Measurements from ENCODE around the gene ASIP.
"Not testable (repeated sequence)": the region's sequence is repeated elsewhere in the genome, so short reads cannot be mapped to it uniquely, and the experiment has no call there.

The ASIP gene

GRCh38 chr20:34249291-34249690 lies 8.1 kb downstream of the ASIP start:
- no peak for DNase-seq (ENCODE audit: low read depth, low spot score)
- H3K27ac ChIP-seq = no peak overlapping the region
- TF ChIP-seq POLR2AphosphoS5 (IDR thresholded peaks at IDR 0.05; ENCODE audit: borderline replicate concordance, low read depth, low read length) (no peak), EZH2 (IDR thresholded peaks at IDR 0.05) (no peak)
- H3K4me3 ChIP-seq = no peak overlapping the region
- H3K9ac ChIP-seq (ENCODE audit: insufficient read length) = no peak overlapping the region
- H3K36me3 ChIP-seq (ENCODE audit: insufficient read depth, low read length) = no peaks in the 10 kb centered on the region
- H3K9me3 ChIP-seq (ENCODE audit: low read depth, low read length) = no peaks in the 10 kb centered on the region

GRCh38 chr20:34250005-34250404 lies 8.8 kb downstream of the ASIP start:
- H3K9ac ChIP-seq (ENCODE audit: insufficient read length) = no peak overlapping the region
- no peak for TF ChIP-seq POLR2AphosphoS5 (IDR thresholded peaks at IDR 0.05; ENCODE audit: borderline replicate concordance, low read depth, low read length)
- TF ChIP-seq FOXP2 (optimal IDR thresholded peaks at IDR 0.05; ENCODE audit: control extremely low read depth, extremely low read length, insufficient read depth) = no peak
- TF ChIP-seq EZH2 (IDR thresholded peaks at IDR 0.05) = no peak
- no peak overlapping the region for H3K27ac ChIP-seq
- H3K9me3 ChIP-seq (ENCODE audit: low read depth, low read length) = no peaks in the 10 kb centered on the region
- H3K36me3 ChIP-seq (ENCODE audit: insufficient read depth, low read length) = no peaks in the 10 kb centered on the region
- DNase-seq (ENCODE audit: low read depth, low spot score) = no peak
- no peak overlapping the region for H3K4me3 ChIP-seq

GRCh38 chr20:34251619-34252018 lies 10.4 kb downstream of the ASIP start:
- H3K9me3 ChIP-seq (ENCODE audit: low read depth, low read length) = no peaks in the 10 kb centered on the region

GRCh38 chr20:34252431-34253086 lies 11.3 kb downstream of the ASIP start:
- H3K9ac ChIP-seq (ENCODE audit: insufficient read length); H3K27ac ChIP-seq; DNase-seq (ENCODE audit: low read depth, low spot score): not testable (repeated sequence)

More at GRCh38 chr20:34251619-34252018, 10.4 kb downstream of the ASIP start:
- no peak for DNase-seq (ENCODE audit: low read depth, low spot score)
- no peaks in the 10 kb centered on the region for H3K36me3 ChIP-seq (ENCODE audit: insufficient read depth, low read length)
- TF ChIP-seq EZH2 (IDR thresholded peaks at IDR 0.05) = no peak
- no peak for TF ChIP-seq POLR2AphosphoS5 (IDR thresholded peaks at IDR 0.05; ENCODE audit: borderline replicate concordance, low read depth, low read length)
- TF ChIP-seq FOXP2 (optimal IDR thresholded peaks at IDR 0.05; ENCODE audit: control extremely low read depth, extremely low read length, insufficient read depth) = no peak
- no peak overlapping the region for H3K9ac ChIP-seq (ENCODE audit: insufficient read length)
- H3K27ac ChIP-seq = no peak overlapping the region
- H3K4me3 ChIP-seq = no peak overlapping the region

GRCh38 chr20:34254979-34255378 lies 13.8 kb downstream of the ASIP start:
- TF ChIP-seq FOXP2 (optimal IDR thresholded peaks at IDR 0.05; ENCODE audit: control extremely low read depth, extremely low read length, insufficient read depth) = no peak
- TF ChIP-seq EZH2 (IDR thresholded peaks at IDR 0.05) = no peak
- Histone ChIP-seq H3K4me3 (no peak overlapping the region), H3K9ac (ENCODE audit: insufficient read length) (no peak overlapping the region), H3K27ac (no peak overlapping the region), H3K9me3 (ENCODE audit: low read depth, low read length) (no peaks in the 10 kb centered on the region), H3K36me3 (ENCODE audit: insufficient read depth, low read length) (no peaks in the 10 kb centered on the region)
- DNase-seq (ENCODE audit: low read depth, low spot score) = no peak

More at GRCh38 chr20:34252431-34253086, 11.3 kb downstream of the ASIP start:
- H3K4me3 ChIP-seq; H3K9me3 ChIP-seq (ENCODE audit: low read depth, low read length); H3K36me3 ChIP-seq (ENCODE audit: insufficient read depth, low read length): not testable (repeated sequence)

- no peak for DNase-seq (ENCODE audit: low read depth, low spot score)
- no peak overlapping the region for H3K9ac ChIP-seq (ENCODE audit: insufficient read length)
- no peaks in the 10 kb centered on the region for H3K36me3 ChIP-seq (ENCODE audit: insufficient read depth, low read length)
- H3K4me3 ChIP-seq = no peak overlapping the region
- H3K9me3 ChIP-seq (ENCODE audit: low read depth, low read length) = no peaks in the 10 kb centered on the region
- no peak for TF ChIP-seq EZH2 (IDR thresholded peaks at IDR 0.05)
- no peak for TF ChIP-seq FOXP2 (optimal IDR thresholded peaks at IDR 0.05; ENCODE audit: control extremely low read depth, extremely low read length, insufficient read depth)
- no peak for TF ChIP-seq POLR2AphosphoS5 (IDR thresholded peaks at IDR 0.05; ENCODE audit: borderline replicate concordance, low read depth, low read length)
- no peak overlapping the region for H3K27ac ChIP-seq
These were observed 15.5 kb downstream of the ASIP start for GRCh38 chr20:34256629-34257124.

GRCh38 chr20:34260208-34260942 lies 19.2 kb downstream of the ASIP start:
- H3K36me3 ChIP-seq (ENCODE audit: insufficient read depth, low read length) = 0 out of 2 replicates have a peak, but pooled peaks cover 4% of the 10 kb centered on the region
- H3K9me3 ChIP-seq (ENCODE audit: low read depth, low read length) = no peaks in the 10 kb centered on the region
- TF ChIP-seq POLR2AphosphoS5 (IDR thresholded peaks at IDR 0.05; ENCODE audit: borderline replicate concordance, low read depth, low read length) (no peak), FOXP2 (optimal IDR thresholded peaks at IDR 0.05; ENCODE audit: control extremely low read depth, extremely low read length, insufficient read depth) (no peak), EZH2 (IDR thresholded peaks at IDR 0.05) (no peak)
- no peak overlapping the region for H3K4me3 ChIP-seq
- H3K27ac ChIP-seq = peak overlapping the region; percentile 25; the same call in 1 of the 2 replicates
- H3K9ac ChIP-seq (ENCODE audit: insufficient read length) = no peak overlapping the region
- DNase-seq (ENCODE audit: low read depth, low spot score) = no peak

GRCh38 chr20:34262488-34263288 lies 21.5 kb downstream of the ASIP start:
- Histone ChIP-seq H3K4me3 (no peak overlapping the region), H3K36me3 (ENCODE audit: insufficient read depth, low read length) (0 out of 2 replicates have a peak, but pooled peaks cover 4% of the 10 kb centered on the region), H3K27ac (0 out of 2 replicates have a peak overlapping the region, but pooled peaks have one; percentile 21), H3K9me3 (ENCODE audit: low read depth, low read length) (no peaks in the 10 kb centered on the region), H3K9ac (ENCODE audit: insufficient read length) (no peak overlapping the region)
- DNase-seq (ENCODE audit: low read depth, low spot score) = no peak
- no peak for TF ChIP-seq POLR2AphosphoS5 (IDR thresholded peaks at IDR 0.05; ENCODE audit: borderline replicate concordance, low read depth, low read length)
- no peak for TF ChIP-seq EZH2 (IDR thresholded peaks at IDR 0.05)
- TF ChIP-seq FOXP2 (optimal IDR thresholded peaks at IDR 0.05; ENCODE audit: control extremely low read depth, extremely low read length, insufficient read depth) = no peak

- H3K36me3 ChIP-seq (ENCODE audit: insufficient read depth, low read length); H3K27ac ChIP-seq; H3K4me3 ChIP-seq; H3K9me3 ChIP-seq (ENCODE audit: low read depth, low read length); DNase-seq (ENCODE audit: low read depth, low spot score); H3K9ac ChIP-seq (ENCODE audit: insufficient read length): not testable (repeated sequence)
These were observed 22.2 kb downstream of the ASIP start for GRCh38 chr20:34263468-34263867.

All from SK-N-MC (cell line).